HepG2 (cell line): ENCODE results near the gene SEPHS2. TPM values are rescaled to one million over a fixed set of nuclear protein-coding genes. Genes with fewer than 3 reads are reported as not detected.

ENCODE experiments used
- ARNT ChIP-seq: fragments of 450-650 bp; IDR thresholded peaks from 2 replicates; pipeline ENCODE4 v1.6.1; 2017
- ATF1 ChIP-seq: IDR thresholded peaks from 2 replicates; pipeline ENCODE4 v1.6.1; 2016; ENCODE audit warnings: mild to moderate bottlenecking, control low read depth
- DNMT1 ChIP-seq: sonication (generic); formaldehyde crosslinking; IDR thresholded peaks from 2 replicates; pipeline ENCODE4 v1.5.1; 2020; ENCODE audit warnings: mild to moderate bottlenecking, missing genetic modification reagents
- HMGA1 ChIP-seq: sonication (generic); formaldehyde crosslinking; conservative IDR thresholded peaks from 2 replicates; pipeline ENCODE4 v1.4.0; 2020; ENCODE audit warnings: missing genetic modification reagents
- IRF2 ChIP-seq: IDR thresholded peaks from 2 replicates; pipeline ENCODE4 v1.6.1; 2018; ENCODE audit warnings: missing genetic modification reagents, missing compliant biosample characterization
- KDM5B ChIP-seq: sonication (generic); formaldehyde crosslinking; IDR thresholded peaks from 2 replicates; pipeline ENCODE4 v1.4.0; 2020; ENCODE audit warnings: missing genetic modification reagents, mild to moderate bottlenecking, borderline replicate concordance
- ZNF510 ChIP-seq: sonication (generic); formaldehyde crosslinking; IDR thresholded peaks from 2 replicates; pipeline ENCODE4 v1.4.0; 2020; ENCODE audit warnings: low read depth, mild to moderate bottlenecking, missing genetic modification reagents
- ZNF562 ChIP-seq: sonication (generic); formaldehyde crosslinking; IDR thresholded peaks from 2 replicates; pipeline ENCODE4 v1.8.0; 2022; ENCODE audit warnings: missing genetic modification reagents, borderline replicate concordance
- ZNF841 ChIP-seq: sonication (generic); formaldehyde crosslinking; IDR thresholded peaks from 2 replicates; pipeline ENCODE4 v1.8.1; 2023; ENCODE audit warnings: missing genetic modification reagents, borderline replicate concordance
- polyA plus RNA-seq, 8 experiments: library from polyadenylated mRNA; depleted of rRNA in 3 of 8; stranded (reverse) in 7 of 8; unstranded in 1 of 8; fragments of >200 nt; fragmentation: Illumina TruSeq in 4 of 8; extraction: Trizol in 4 of 8; gene quantifications; 2 replicates each; pipeline versions ENCODE4 v1.2.1 to v1.2.3, GENCODE V29; 2011 to 2016; ENCODE audit warnings: low read depth in 4 of 8, missing spikeins in 1 of 8, mixed read lengths in 1 of 8; ENCODE audit not compliant: insufficient read depth in 1 of 8
- total RNA-seq, 5 experiments: library from RNA; depleted of rRNA; stranded (reverse); fragments of >200 nt; fragmentation: Illumina TruSeq; extraction: Trizol; gene quantifications; 2 replicates each; pipeline ENCODE4 v1.2.3, GENCODE V29; 2016; ENCODE audit warnings: low read depth in 1 of 5
- TF ChIP-seq, protein P1 (sequence below): IDR thresholded peaks from 2 replicates; pipeline ENCODE4 v1.4.0; 2020; ENCODE audit warnings: mild to moderate bottlenecking, missing genetic modification reagents
- TF ChIP-seq, protein P2 (sequence below): sonication (generic); formaldehyde crosslinking; conservative IDR thresholded peaks from 2 replicates; pipeline ENCODE4 v1.8.0; 2022; ENCODE audit warnings: missing genetic modification reagents
- TF ChIP-seq, protein P3 (sequence below): fragments of 450-650 bp; IDR thresholded peaks from 2 replicates; pipeline ENCODE4 v1.6.1; 2017

The SEPHS2 gene
- total and polyA plus RNA-seq, 2 of the 13 experiments (the other 11 are each of a cell fraction or from before 2014, with no cell fraction given), result 20.7 to 127 TPM

DNA sequence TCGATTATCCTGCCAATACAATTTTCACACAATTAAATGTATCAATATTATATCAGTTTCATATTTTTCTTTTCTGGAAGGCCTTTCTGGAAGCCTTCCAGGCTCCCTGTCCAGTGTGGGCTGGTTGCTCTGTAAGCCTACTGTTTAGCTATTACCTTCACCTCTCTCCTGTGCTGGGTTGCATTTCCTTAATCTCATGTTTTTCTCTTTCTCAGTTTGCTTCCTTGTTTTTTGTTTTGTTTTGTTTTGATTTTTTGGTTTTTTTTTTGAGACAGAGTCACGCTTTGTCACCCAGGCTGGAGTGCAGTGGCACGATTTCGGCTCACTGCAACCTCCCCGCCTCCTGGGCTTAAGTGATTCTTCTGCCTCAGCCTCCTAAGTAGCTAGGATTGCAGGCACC lies 6.8 kb downstream of the SEPHS2 start (continued):
- TF ChIP-seq, protein P1, sequence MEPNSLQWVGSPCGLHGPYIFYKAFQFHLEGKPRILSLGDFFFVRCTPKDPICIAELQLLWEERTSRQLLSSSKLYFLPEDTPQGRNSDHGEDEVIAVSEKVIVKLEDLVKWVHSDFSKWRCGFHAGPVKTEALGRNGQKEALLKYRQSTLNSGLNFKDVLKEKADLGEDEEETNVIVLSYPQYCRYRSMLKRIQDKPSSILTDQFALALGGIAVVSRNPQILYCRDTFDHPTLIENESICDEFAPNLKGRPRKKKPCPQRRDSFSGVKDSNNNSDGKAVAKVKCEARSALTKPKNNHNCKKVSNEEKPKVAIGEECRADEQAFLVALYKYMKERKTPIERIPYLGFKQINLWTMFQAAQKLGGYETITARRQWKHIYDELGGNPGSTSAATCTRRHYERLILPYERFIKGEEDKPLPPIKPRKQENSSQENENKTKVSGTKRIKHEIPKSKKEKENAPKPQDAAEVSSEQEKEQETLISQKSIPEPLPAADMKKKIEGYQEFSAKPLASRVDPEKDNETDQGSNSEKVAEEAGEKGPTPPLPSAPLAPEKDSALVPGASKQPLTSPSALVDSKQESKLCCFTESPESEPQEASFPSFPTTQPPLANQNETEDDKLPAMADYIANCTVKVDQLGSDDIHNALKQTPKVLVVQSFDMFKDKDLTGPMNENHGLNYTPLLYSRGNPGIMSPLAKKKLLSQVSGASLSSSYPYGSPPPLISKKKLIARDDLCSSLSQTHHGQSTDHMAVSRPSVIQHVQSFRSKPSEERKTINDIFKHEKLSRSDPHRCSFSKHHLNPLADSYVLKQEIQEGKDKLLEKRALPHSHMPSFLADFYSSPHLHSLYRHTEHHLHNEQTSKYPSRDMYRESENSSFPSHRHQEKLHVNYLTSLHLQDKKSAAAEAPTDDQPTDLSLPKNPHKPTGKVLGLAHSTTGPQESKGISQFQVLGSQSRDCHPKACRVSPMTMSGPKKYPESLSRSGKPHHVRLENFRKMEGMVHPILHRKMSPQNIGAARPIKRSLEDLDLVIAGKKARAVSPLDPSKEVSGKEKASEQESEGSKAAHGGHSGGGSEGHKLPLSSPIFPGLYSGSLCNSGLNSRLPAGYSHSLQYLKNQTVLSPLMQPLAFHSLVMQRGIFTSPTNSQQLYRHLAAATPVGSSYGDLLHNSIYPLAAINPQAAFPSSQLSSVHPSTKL, result no peak
- TF ChIP-seq KDM5B (CRISPR knock-in tag), result no peak
- no peak for TF ChIP-seq ZNF562 (CRISPR knock-in tag)
- TF ChIP-seq ATF1 (CRISPR knock-in tag), result no peak
- TF ChIP-seq DNMT1 (CRISPR knock-in tag), result no peak
- no peak for TF ChIP-seq ZNF510 (CRISPR knock-in tag)
- TF ChIP-seq IRF2, result no peak
- TF ChIP-seq ARNT, result no peak
- TF ChIP-seq HMGA1 (CRISPR knock-in tag), result no peak
- TF ChIP-seq, protein P2, sequence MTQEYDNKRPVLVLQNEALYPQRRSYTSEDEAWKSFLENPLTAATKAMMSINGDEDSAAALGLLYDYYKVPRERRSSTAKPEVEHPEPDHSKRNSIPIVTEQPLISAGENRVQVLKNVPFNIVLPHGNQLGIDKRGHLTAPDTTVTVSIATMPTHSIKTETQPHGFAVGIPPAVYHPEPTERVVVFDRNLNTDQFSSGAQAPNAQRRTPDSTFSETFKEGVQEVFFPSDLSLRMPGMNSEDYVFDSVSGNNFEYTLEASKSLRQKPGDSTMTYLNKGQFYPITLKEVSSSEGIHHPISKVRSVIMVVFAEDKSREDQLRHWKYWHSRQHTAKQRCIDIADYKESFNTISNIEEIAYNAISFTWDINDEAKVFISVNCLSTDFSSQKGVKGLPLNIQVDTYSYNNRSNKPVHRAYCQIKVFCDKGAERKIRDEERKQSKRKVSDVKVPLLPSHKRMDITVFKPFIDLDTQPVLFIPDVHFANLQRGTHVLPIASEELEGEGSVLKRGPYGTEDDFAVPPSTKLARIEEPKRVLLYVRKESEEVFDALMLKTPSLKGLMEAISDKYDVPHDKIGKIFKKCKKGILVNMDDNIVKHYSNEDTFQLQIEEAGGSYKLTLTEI (CRISPR knock-in tag), result no peak
- TF ChIP-seq, protein P3, sequence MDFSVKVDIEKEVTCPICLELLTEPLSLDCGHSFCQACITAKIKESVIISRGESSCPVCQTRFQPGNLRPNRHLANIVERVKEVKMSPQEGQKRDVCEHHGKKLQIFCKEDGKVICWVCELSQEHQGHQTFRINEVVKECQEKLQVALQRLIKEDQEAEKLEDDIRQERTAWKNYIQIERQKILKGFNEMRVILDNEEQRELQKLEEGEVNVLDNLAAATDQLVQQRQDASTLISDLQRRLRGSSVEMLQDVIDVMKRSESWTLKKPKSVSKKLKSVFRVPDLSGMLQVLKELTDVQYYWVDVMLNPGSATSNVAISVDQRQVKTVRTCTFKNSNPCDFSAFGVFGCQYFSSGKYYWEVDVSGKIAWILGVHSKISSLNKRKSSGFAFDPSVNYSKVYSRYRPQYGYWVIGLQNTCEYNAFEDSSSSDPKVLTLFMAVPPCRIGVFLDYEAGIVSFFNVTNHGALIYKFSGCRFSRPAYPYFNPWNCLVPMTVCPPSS, result no peak
- TF ChIP-seq ZNF841 (CRISPR knock-in tag), result no peak
